ENCODE measurements around the gene PCNX4.
A peak's percentile ranks its signal among the peaks of the same experiment; 100 is the strongest.

The PCNX4 gene

GRCh38 chr14:60079723-60080122 lies 12.0 kb upstream of the PCNX4 start:
- no peak for DNase-seq (ENCODE audit: low read depth, low spot score)
- H3K4me3 ChIP-seq (ENCODE audit: low read depth, low read length): no peak overlapping the region
- TF ChIP-seq, protein P1, sequence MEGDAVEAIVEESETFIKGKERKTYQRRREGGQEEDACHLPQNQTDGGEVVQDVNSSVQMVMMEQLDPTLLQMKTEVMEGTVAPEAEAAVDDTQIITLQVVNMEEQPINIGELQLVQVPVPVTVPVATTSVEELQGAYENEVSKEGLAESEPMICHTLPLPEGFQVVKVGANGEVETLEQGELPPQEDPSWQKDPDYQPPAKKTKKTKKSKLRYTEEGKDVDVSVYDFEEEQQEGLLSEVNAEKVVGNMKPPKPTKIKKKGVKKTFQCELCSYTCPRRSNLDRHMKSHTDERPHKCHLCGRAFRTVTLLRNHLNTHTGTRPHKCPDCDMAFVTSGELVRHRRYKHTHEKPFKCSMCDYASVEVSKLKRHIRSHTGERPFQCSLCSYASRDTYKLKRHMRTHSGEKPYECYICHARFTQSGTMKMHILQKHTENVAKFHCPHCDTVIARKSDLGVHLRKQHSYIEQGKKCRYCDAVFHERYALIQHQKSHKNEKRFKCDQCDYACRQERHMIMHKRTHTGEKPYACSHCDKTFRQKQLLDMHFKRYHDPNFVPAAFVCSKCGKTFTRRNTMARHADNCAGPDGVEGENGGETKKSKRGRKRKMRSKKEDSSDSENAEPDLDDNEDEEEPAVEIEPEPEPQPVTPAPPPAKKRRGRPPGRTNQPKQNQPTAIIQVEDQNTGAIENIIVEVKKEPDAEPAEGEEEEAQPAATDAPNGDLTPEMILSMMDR (IDR thresholded peaks at IDR 0.05; ENCODE audit: low read depth, low read length): peak; percentile 21
- in situ Hi-C loops (cut with HindIII; ENCODE audit: low sequenced_read_pairs): no loop called here

DNA sequence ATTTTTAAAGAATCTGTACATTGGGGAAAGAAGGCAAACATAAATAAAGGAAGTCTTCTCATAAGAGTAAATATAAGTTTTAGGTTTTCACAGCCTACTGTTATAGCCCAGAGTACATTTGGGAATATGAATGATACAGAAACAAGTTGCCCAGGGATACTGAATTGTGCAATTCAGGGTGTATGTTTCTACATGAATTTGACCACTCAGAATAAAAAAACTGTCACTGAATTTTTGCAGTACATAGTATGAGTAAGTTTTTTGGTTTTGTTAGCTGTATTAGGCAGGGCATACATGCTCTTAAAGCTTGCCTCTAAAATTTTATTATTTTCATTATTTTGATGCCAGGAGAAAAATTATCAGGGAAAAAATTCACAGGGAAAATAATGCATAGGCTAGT lies 6.6 kb upstream of the PCNX4 start:
- in situ Hi-C loops (cut with HindIII; ENCODE audit: low sequenced_read_pairs): no loop called here
- TF ChIP-seq, protein P1 (IDR thresholded peaks at IDR 0.05; ENCODE audit: low read depth, low read length): no peak
- DNase-seq (ENCODE audit: low read depth, low spot score): no peak
- no peak overlapping the region for H3K4me3 ChIP-seq (ENCODE audit: low read depth, low read length)

- no peak for DNase-seq (ENCODE audit: low read depth, low spot score)
- TF ChIP-seq, protein P1 (IDR thresholded peaks at IDR 0.05; ENCODE audit: low read depth, low read length): no peak
- no peak overlapping the region for H3K4me3 ChIP-seq (ENCODE audit: low read depth, low read length)
- in situ Hi-C loops (cut with HindIII; ENCODE audit: low sequenced_read_pairs): no loop called here
These were observed 6.0 kb upstream of the PCNX4 start for GRCh38 chr14:60085693-60086092.

- no peak overlapping the region for H3K4me3 ChIP-seq (ENCODE audit: low read depth, low read length)
- in situ Hi-C loops (cut with HindIII; ENCODE audit: low sequenced_read_pairs): no loop called here
- DNase-seq (ENCODE audit: low read depth, low spot score): no peak
- TF ChIP-seq, protein P1 (IDR thresholded peaks at IDR 0.05; ENCODE audit: low read depth, low read length): no peak
These were observed 4.1 kb upstream of the PCNX4 start for GRCh38 chr14:60087668-60088067.

DNA sequence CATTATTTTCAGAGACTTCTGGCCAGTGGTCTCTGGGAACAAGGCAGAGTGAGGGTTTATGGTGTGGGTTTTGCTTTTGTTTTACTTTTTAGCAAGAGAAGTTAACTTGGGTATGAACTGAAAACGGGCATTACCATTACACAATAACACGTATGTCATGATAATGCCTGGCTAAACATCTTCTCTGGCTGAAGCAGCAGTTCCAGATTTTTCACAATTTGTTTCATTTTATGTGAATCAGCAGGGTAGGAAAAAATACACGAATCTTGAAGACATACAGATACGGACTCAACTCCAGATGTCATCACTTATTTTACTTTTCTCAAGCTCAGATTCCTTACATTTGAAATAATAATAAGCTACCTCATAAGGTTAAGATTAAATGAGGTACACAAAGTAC lies 2.5 kb upstream of the PCNX4 start:
- DNase-seq (ENCODE audit: low read depth, low spot score): no peak
- in situ Hi-C loops (cut with HindIII; ENCODE audit: low sequenced_read_pairs): no loop called here
- TF ChIP-seq, protein P1 (IDR thresholded peaks at IDR 0.05; ENCODE audit: low read depth, low read length): no peak

DNA sequence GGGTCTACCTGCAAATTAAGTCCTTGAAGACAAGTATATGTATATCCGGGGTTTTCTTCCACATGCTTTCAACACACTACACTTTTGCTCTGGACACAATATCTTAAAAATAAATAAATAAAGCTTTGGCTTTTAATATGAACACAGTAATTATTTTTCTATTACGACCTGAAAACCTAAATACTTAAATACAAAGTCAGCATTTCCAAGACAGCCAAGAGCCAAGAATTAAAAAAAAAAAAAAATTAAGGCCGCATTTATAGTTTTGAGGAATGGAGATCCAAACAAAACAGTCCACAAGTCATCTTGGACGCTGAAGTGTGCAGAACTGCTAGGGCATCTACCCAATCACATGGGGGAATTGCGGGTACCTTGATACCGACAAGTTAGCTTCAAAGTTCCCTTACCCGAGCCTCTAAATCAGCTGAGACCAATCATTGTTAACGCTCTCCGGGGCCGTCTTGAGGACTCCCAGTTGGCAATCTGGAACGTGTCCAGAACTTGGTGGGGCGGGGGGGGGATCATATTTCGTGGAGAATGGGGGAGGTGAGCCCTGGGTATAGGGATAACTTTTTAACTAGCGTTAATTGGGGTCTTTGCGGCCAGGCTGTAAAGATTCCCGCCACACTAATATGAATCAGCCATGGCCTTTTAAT lies 731 bp upstream of the PCNX4 start:
- peak overlapping the region; percentile 92 for H3K4me3 ChIP-seq (ENCODE audit: low read depth, low read length)
- peak; percentile 82 for DNase-seq (ENCODE audit: low read depth, low spot score)
- in situ Hi-C loops (cut with HindIII; ENCODE audit: low sequenced_read_pairs): no loop called here
- TF ChIP-seq, protein P1 (IDR thresholded peaks at IDR 0.05; ENCODE audit: low read depth, low read length): no peak

More for the DNA sequence above, 2.5 kb upstream of the PCNX4 start:
- no peak overlapping the region for H3K4me3 ChIP-seq (ENCODE audit: low read depth, low read length)
